Pulmonary artery endothelial cell (primary cell): ENCODE results near the gene PTPRU. TPM values are rescaled to one million over a fixed set of nuclear protein-coding genes. Genes with fewer than 3 reads are reported as not detected.

ENCODE experiments used
- DNase-seq: peaks from one replicate; pipeline ENCODE4 v3.0.0-alpha.2; 2011; ENCODE audit warnings: low read depth, low spot score
- total RNA-seq: library from RNA; depleted of rRNA; stranded (reverse); fragments of >200 nt; gene quantifications from 2 replicates; pipeline ENCODE4 v1.2.3, GENCODE V29; 2014

PTPRU gene
- 2.8 and 3.8 TPM in 2 replicates for total RNA-seq

GRCh38 chr1:29235955-29236711, at the start of gene PTPRU:
Gene PTPRU, plus strand, starts transcription at chr1:29236522. Its CDS starts 123 bp downstream, at chr1:29236645.
- no peak for DNase-seq

- DNase-seq, result no peak
Observed at GRCh38 chr1:29186707-29187106, 49.6 kb upstream of the PTPRU start.

GRCh38 chr1:29190718-29191117, 45.6 kb upstream of the PTPRU start:
- no peak for DNase-seq

GRCh38 chr1:29193879-29194455, 42.4 kb upstream of the PTPRU start:
- DNase-seq, result no peak

- no peak for DNase-seq
Observed at GRCh38 chr1:29195881-29196291, 40.4 kb upstream of the PTPRU start.

GRCh38 chr1:29196863-29197589, 39.3 kb upstream of the PTPRU start:
- DNase-seq, result no peak

- no peak for DNase-seq
Observed at GRCh38 chr1:29197590-29197924, 38.8 kb upstream of the PTPRU start.

- DNase-seq, result no peak
Observed at GRCh38 chr1:29197993-29198392, 38.3 kb upstream of the PTPRU start.

GRCh38 chr1:29200906-29201594, 35.3 kb upstream of the PTPRU start:
- DNase-seq, result no peak

GRCh38 chr1:29201595-29202051, 34.7 kb upstream of the PTPRU start:
- DNase-seq, result no peak

GRCh38 chr1:29202053-29202452, 34.3 kb upstream of the PTPRU start:
- no peak for DNase-seq

GRCh38 chr1:29202584-29203340, 33.6 kb upstream of the PTPRU start:
- peak; percentile 96 for DNase-seq

- DNase-seq, result no peak
Observed at GRCh38 chr1:29208442-29208841, 27.9 kb upstream of the PTPRU start.

GRCh38 chr1:29209173-29209572, 27.1 kb upstream of the PTPRU start:
- DNase-seq, result no peak

GRCh38 chr1:29210278-29211085, 25.8 kb upstream of the PTPRU start:
- peak; percentile 27 for DNase-seq

GRCh38 chr1:29211086-29212030, 25.0 kb upstream of the PTPRU start:
- DNase-seq, result no peak

- DNase-seq, result no peak
Observed at GRCh38 chr1:29213055-29213454, 23.3 kb upstream of the PTPRU start.

GRCh38 chr1:29217633-29218032, 18.7 kb upstream of the PTPRU start:
- DNase-seq, result no peak

GRCh38 chr1:29218223-29218622, 18.1 kb upstream of the PTPRU start:
- no peak for DNase-seq
